B cell (primary cell): ENCODE data around the gene CPE. TPM values are rescaled to one million over a fixed set of nuclear protein-coding genes. Genes with fewer than 3 reads are reported as not detected.

ENCODE experiments used
- ATAC-seq: fragments of 200-7000 bp; cut with Tn5 transposase; one replicate; pipeline ENCODE4 v1.10.0; 2021; ENCODE audit warnings: low read depth, mild to moderate bottlenecking, moderate number of reproducible peaks, moderate library complexity
- CTCF ChIA-PET: fragments of 350-600 bp; sonication (Branson Sonifier 250); formaldehyde crosslinking; loops from one replicate; lab custom pipeline; 2021; ENCODE audit warnings: antibody characterized with exemption, inconsistent platforms; lab: Charles Lee
- POLR2A ChIA-PET: fragments of 350-600 bp; sonication (Branson Sonifier 250); formaldehyde crosslinking; loops from one replicate; lab custom pipeline; 2021; ENCODE audit warnings: antibody characterized with exemption; lab: Charles Lee
- DNase-seq: peaks from one replicate; pipeline ENCODE4 v3.0.0; 2013
- H2AFZ ChIP-seq: 2 replicates; pipeline ENCODE4 v1.6.1; 2012; ENCODE audit warnings: mild to moderate bottlenecking, low read depth, low read length; ENCODE audit not compliant: insufficient read depth, poor library complexity, severe bottlenecking
- H3K27ac ChIP-seq, 2 donors: 1 replicate in 1 of 2; 2 replicates in 1 of 2; pipeline ENCODE4 v1.5.1; 2012 to 2013; ENCODE audit warnings: low read length in 2 of 2, mild to moderate bottlenecking in 2 of 2, moderate library complexity in 1 of 2
- H3K27me3 ChIP-seq, 4 experiments: fragments of 200-600 bp in 1 of 4; sonication (generic) in 1 of 4; replicated peaks in 1 of 4; 1 replicate in 2 of 4; 2 replicates in 2 of 4; pipeline versions ENCODE4 v1.6.1 to v1.7.0; 2013 to 2016; ENCODE audit warnings: low read length in 3 of 4, mild to moderate bottlenecking in 2 of 4, mixed read lengths in 1 of 4, moderate library complexity in 1 of 4; ENCODE audit not compliant: insufficient read depth in 4 of 4, control insufficient read depth in 3 of 4; ENCODE audit errors: control extremely low read depth in 1 of 4
- H3K36me3 ChIP-seq, 2 experiments: replicated peaks in 1 of 2; 1 replicate in 1 of 2; 2 replicates in 1 of 2; pipeline versions ENCODE4 v1.6.1 to v1.7.1; 2013; ENCODE audit warnings: low read length in 1 of 2; ENCODE audit not compliant: insufficient read depth in 2 of 2, control insufficient read depth in 1 of 2; ENCODE audit errors: control extremely low read depth in 1 of 2, extremely low read depth in 1 of 2
- H3K4me1 ChIP-seq, 2 donors: fragments of 200-600 bp in 1 of 2; sonication (generic) in 1 of 2; 1 replicate in 1 of 2; 2 replicates in 1 of 2; pipeline versions ENCODE4 v1.5.1 to v1.6.1; 2013 to 2017; ENCODE audit warnings: low read length in 2 of 2; ENCODE audit not compliant: control insufficient read depth in 2 of 2, insufficient read depth in 2 of 2
- H3K4me2 ChIP-seq: replicated peaks from 2 replicates; pipeline ENCODE3; 2012; ENCODE audit warnings: mild to moderate bottlenecking, low read depth, low read length; ENCODE audit not compliant: poor library complexity, severe bottlenecking
- H3K4me3 ChIP-seq, 5 experiments: fragments of 200-600 bp in 1 of 5; sonication (generic) in 1 of 5; 1 replicate in 3 of 5; 2 replicates in 2 of 5; pipeline versions ENCODE4 v1.5.1 to v1.7.0; 2011 to 2016; ENCODE audit warnings: low read length in 4 of 5, mild to moderate bottlenecking in 4 of 5, low read depth in 2 of 5, control low read depth in 1 of 5, moderate library complexity in 1 of 5; ENCODE audit not compliant: insufficient read depth in 1 of 5; ENCODE audit errors: control extremely low read depth in 1 of 5, extremely low read depth in 1 of 5
- H3K79me2 ChIP-seq: fragments of 200-600 bp; sonication (generic); one replicate; pipeline ENCODE4 v1.6.0; 2016; ENCODE audit warnings: low read length; ENCODE audit not compliant: control insufficient read depth, insufficient read depth
- H3K9ac ChIP-seq: fragments of 200-600 bp; sonication (generic); 2 replicates; pipeline ENCODE4 v1.6.1; 2017; ENCODE audit warnings: mild to moderate bottlenecking, low read length, moderate library complexity
- H3K9me3 ChIP-seq, 3 donors: one replicate each; pipeline versions ENCODE4 v1.6.1 to v1.7.1; 2013; ENCODE audit warnings: low read length in 2 of 3; ENCODE audit not compliant: control insufficient read depth in 2 of 3, insufficient read depth in 1 of 3; ENCODE audit errors: control extremely low read depth in 1 of 3
- H4K20me1 ChIP-seq: 2 replicates; pipeline ENCODE4 v1.6.0; 2012; ENCODE audit warnings: mild to moderate bottlenecking, low read length; ENCODE audit not compliant: insufficient read depth, control insufficient read depth, poor library complexity, severe bottlenecking
- H3K27ac Mint-ChIP-seq: one replicate; pipeline ENCODE4 v1.8.0; 2021; ENCODE audit warnings: mixed read lengths
- H3K27me3 Mint-ChIP-seq: one replicate; pipeline ENCODE4 v1.8.0; 2021; ENCODE audit warnings: mixed read lengths
- H3K4me1 Mint-ChIP-seq: one replicate; pipeline ENCODE4 v1.8.0; 2021; ENCODE audit warnings: mixed read lengths
- H3K4me3 Mint-ChIP-seq: one replicate; pipeline ENCODE4 v1.8.0; 2021; ENCODE audit warnings: mixed read lengths
- H3K9me3 Mint-ChIP-seq: one replicate; pipeline ENCODE4 v1.8.0; 2022; ENCODE audit warnings: mixed read lengths; ENCODE audit not compliant: insufficient read depth
- EZH2 ChIP-seq: IDR thresholded peaks from 2 replicates; pipeline ENCODE4 v1.6.1; 2012; ENCODE audit warnings: borderline replicate concordance, low read depth, mild to moderate bottlenecking, moderate library complexity, low read length; ENCODE audit not compliant: insufficient read depth, poor library complexity, severe bottlenecking
- WGBS: methylation state at CpG from one replicate; pipeline ENCODE4 v1.1.5; 2013; ENCODE audit warnings: missing lambda C conversion rate; ENCODE audit not compliant: insufficient coverage; 5-methylcytosine and 5-hydroxymethylcytosine counted together
- intact Hi-C: fragments of 100-400 bp; cut with micrococcal nuclease; formaldehyde crosslinking; loops from one replicate; pipeline ENCODE4 v1.10.0; 2022
- polyA plus RNA-seq: library from polyadenylated mRNA; depleted of rRNA; stranded (reverse); fragments of >200 nt; gene quantifications from 2 replicates; pipeline ENCODE4 v1.2.3, GENCODE V29; 2012
- total RNA-seq, 2 donors: library from RNA; stranded (reverse); fragments of 120-200 nt in 1 of 2; gene quantifications; 1 replicate in 1 of 2; 2 replicates in 1 of 2; pipeline versions ENCODE4 v1.2.3 to v1.2.4, GENCODE V29; 2013 to 2022
- TF ChIP-seq, protein P1 (sequence below): fragments of 200-600 bp; IDR thresholded peaks from one replicate; pipeline ENCODE4 v1.8.0; 2022; ENCODE audit warnings: antibody characterized with exemption, mild to moderate bottlenecking

The CPE gene
- total and polyA plus RNA-seq, 2 donors (not counting 1 experiment from before 2014, with no cell fraction given) = not detected

DNA sequence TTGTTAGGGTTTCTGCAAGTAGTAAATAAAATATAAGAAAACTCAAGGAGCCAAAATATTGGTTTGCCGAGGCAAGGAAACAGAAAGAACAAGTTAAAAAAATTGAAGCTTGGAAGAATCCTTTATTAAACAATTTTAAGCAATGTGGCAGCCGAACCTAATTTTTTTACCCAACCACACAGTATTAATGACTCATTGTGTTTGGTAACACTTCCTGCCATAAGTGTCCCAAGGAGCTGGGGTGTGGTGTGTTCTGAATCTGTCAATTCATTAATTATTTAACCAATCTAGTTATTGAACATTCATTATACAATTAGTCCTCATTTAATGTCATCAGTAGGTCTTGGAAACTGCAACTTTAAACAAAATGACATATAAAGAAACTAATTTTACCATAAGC, 19.3 kb upstream of the CPE start:
- H2AFZ ChIP-seq = no peak overlapping the region
- no peaks in the 10 kb centered on the region for H3K79me2 ChIP-seq
- Mint-ChIP-seq H3K4me3 (no peak overlapping the region), H3K27ac (no peak overlapping the region), H3K9me3 (no peaks in the 10 kb centered on the region), H3K4me1 (peaks cover 1% of the 10 kb centered on the region), H3K27me3 (peaks cover 48% of the 10 kb centered on the region)
- ChIA-PET CTCF (interaction anchor here (0.5 kb wide), 1 partner anchor 96 kb away, joined by 3 read pairs; no protein-coding TSS in a partner anchor), POLR2A (no interaction called here)
- ATAC-seq (no peak), DNase-seq (no peak)
- intact Hi-C loops = no loop called here
- H3K4me1 ChIP-seq = no peaks in the 10 kb centered on the region
- peaks cover 0 to 12% (median 4%) of the 10 kb centered on the region in 4 experiments for H3K27me3 ChIP-seq
- no peaks in the 10 kb centered on the region for H3K36me3 ChIP-seq
- H3K4me2 ChIP-seq = no peak overlapping the region
- no peaks in the 10 kb centered on the region for H4K20me1 ChIP-seq
- H3K9ac ChIP-seq = no peak overlapping the region
- H3K9me3 ChIP-seq = no peaks in the 10 kb centered on the region
- H3K4me3 ChIP-seq = no peak overlapping the region
- no peak overlapping the region for H3K27ac ChIP-seq
- TF ChIP-seq, protein P1, sequence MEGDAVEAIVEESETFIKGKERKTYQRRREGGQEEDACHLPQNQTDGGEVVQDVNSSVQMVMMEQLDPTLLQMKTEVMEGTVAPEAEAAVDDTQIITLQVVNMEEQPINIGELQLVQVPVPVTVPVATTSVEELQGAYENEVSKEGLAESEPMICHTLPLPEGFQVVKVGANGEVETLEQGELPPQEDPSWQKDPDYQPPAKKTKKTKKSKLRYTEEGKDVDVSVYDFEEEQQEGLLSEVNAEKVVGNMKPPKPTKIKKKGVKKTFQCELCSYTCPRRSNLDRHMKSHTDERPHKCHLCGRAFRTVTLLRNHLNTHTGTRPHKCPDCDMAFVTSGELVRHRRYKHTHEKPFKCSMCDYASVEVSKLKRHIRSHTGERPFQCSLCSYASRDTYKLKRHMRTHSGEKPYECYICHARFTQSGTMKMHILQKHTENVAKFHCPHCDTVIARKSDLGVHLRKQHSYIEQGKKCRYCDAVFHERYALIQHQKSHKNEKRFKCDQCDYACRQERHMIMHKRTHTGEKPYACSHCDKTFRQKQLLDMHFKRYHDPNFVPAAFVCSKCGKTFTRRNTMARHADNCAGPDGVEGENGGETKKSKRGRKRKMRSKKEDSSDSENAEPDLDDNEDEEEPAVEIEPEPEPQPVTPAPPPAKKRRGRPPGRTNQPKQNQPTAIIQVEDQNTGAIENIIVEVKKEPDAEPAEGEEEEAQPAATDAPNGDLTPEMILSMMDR = no peak
- no peak for TF ChIP-seq EZH2
- WGBS = no CpG with 5 or more reads among the region's 2 CpGs

GRCh38 chr4:165360041-165360695, 18.6 kb upstream of the CPE start:
- no peaks in the 10 kb centered on the region for H3K36me3 ChIP-seq
- Mint-ChIP-seq H3K27me3 (peaks cover 48% of the 10 kb centered on the region), H3K9me3 (no peaks in the 10 kb centered on the region), H3K4me3 (no peak overlapping the region), H3K4me1 (peaks cover 1% of the 10 kb centered on the region), H3K27ac (no peak overlapping the region)
- intact Hi-C loops = no loop called here
- no peak overlapping the region for H3K4me2 ChIP-seq
- DNase-seq (no peak), ATAC-seq (no peak)
- H3K27ac ChIP-seq = no peak overlapping the region
- no peaks in the 10 kb centered on the region for H3K4me1 ChIP-seq
- no peaks in the 10 kb centered on the region for H3K9me3 ChIP-seq
- no peak overlapping the region for H3K4me3 ChIP-seq
- ChIA-PET CTCF (no interaction called here), POLR2A (no interaction called here)
- H3K79me2 ChIP-seq = no peaks in the 10 kb centered on the region
- no peak overlapping the region for H3K9ac ChIP-seq
- H3K27me3 ChIP-seq = peaks cover 0 to 12% (median 4%) of the 10 kb centered on the region in 4 experiments
- H2AFZ ChIP-seq = no peak overlapping the region
- H4K20me1 ChIP-seq = no peaks in the 10 kb centered on the region
- TF ChIP-seq EZH2 = no peak
- TF ChIP-seq, protein P1 = no peak
- WGBS = 64% methylated on average over 4 of the region's 6 CpGs
